Left lung (tissue), 10 donors: ENCODE results near the gene PPCDC. TPM values are rescaled to one million over a fixed set of nuclear protein-coding genes. Genes with fewer than 3 reads are reported as not detected.

Experiments used
- ATAC-seq: fragments of 200-7000 bp; cut with Tn5 transposase; one replicate; pipeline ENCODE4 v1.9.1; 2020; ENCODE audit warnings: moderate library complexity
- DNase-seq, 4 donors: peaks; one replicate each; pipeline ENCODE4 v3.0.0-alpha.2; 2013 to 2020
- H3K27ac ChIP-seq, 2 donors: fragments of 200-600 bp; sonication (generic) in 1 of 2; one replicate each; pipeline versions ENCODE4 v1.5.0 to v1.8.0; 2020 to 2021
- H3K27me3 ChIP-seq, 2 donors: fragments of 200-600 bp; sonication (generic) in 1 of 2; one replicate each; pipeline versions ENCODE4 v1.5.0 to v1.8.0; 2020 to 2021
- H3K36me3 ChIP-seq, 2 donors: fragments of 200-600 bp; sonication (generic) in 1 of 2; one replicate each; pipeline versions ENCODE4 v1.5.0 to v1.8.0; 2020 to 2021
- H3K4me1 ChIP-seq, 2 donors: fragments of 200-600 bp; one replicate each; pipeline ENCODE4 v1.8.0; 2021
- H3K4me3 ChIP-seq, 2 donors: fragments of 200-600 bp; sonication (generic) in 1 of 2; one replicate each; pipeline versions ENCODE4 v1.5.0 to v1.8.0; 2020 to 2021; ENCODE audit warnings: mild to moderate bottlenecking in 1 of 2
- H3K9me3 ChIP-seq, 2 donors: fragments of 200-600 bp; sonication (generic) in 1 of 2; one replicate each; pipeline versions ENCODE4 v1.5.0 to v1.8.0; 2020 to 2021
- intact Hi-C, 2 donors: fragments of 100-400 bp; cut with DNase I; formaldehyde crosslinking; loops; one replicate each; pipeline versions ENCODE4 v1.11.2 to v1.14.2; 2022
- polyA plus RNA-seq, 6 donors: library from polyadenylated mRNA; unstranded; fragments of 120-200 nt; gene quantifications; one replicate each; pipeline ENCODE4 v1.2.1, GENCODE V29; 2013; ENCODE audit not compliant: insufficient read length in 6 of 6
- total RNA-seq, 2 donors: library from RNA; stranded (reverse); fragmentation: NEBNext Ultra II Directional; extraction: Animal tissue kit (Norgen Biotek cat#: 25700); gene quantifications; one replicate each; pipeline ENCODE4 v1.2.1, GENCODE V29; 2021
- TF ChIP-seq, protein P1 (sequence below), 2 donors: fragments of 200-600 bp; sonication (generic) in 1 of 2; IDR thresholded peaks; one replicate each; pipeline versions ENCODE4 v1.5.0 to v1.8.0; 2021; ENCODE audit warnings: antibody characterized with exemption in 2 of 2
- donor health status: DM: no; HTN: yes; CAD: no.
- donor health status: DM: no; HTN: no; CAD: no.

PPCDC gene
- total and polyA plus RNA-seq, 8 donors = 9.4 to 19.0 (median 12.3) TPM

- intact Hi-C loops = no loop called here
- no peaks in the 10 kb centered on the region for H3K36me3 ChIP-seq
- no peak overlapping the region for H3K4me3 ChIP-seq
- H3K27me3 ChIP-seq = no peaks in the 10 kb centered on the region
- H3K9me3 ChIP-seq = no peaks in the 10 kb centered on the region
- TF ChIP-seq, protein P1, sequence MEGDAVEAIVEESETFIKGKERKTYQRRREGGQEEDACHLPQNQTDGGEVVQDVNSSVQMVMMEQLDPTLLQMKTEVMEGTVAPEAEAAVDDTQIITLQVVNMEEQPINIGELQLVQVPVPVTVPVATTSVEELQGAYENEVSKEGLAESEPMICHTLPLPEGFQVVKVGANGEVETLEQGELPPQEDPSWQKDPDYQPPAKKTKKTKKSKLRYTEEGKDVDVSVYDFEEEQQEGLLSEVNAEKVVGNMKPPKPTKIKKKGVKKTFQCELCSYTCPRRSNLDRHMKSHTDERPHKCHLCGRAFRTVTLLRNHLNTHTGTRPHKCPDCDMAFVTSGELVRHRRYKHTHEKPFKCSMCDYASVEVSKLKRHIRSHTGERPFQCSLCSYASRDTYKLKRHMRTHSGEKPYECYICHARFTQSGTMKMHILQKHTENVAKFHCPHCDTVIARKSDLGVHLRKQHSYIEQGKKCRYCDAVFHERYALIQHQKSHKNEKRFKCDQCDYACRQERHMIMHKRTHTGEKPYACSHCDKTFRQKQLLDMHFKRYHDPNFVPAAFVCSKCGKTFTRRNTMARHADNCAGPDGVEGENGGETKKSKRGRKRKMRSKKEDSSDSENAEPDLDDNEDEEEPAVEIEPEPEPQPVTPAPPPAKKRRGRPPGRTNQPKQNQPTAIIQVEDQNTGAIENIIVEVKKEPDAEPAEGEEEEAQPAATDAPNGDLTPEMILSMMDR (IDR thresholded peaks at IDR 0.05) = no peak
- DNase-seq (no peak), ATAC-seq (no peak)
- peaks cover 0 to 14% of the 10 kb centered on the region in 2 donors for H3K4me1 ChIP-seq
- no peak overlapping the region for H3K27ac ChIP-seq
These were observed 15.2 kb upstream of the PPCDC start for GRCh38 chr15:75008221-75008625.

GRCh38 chr15:75008629-75009326 is 14.6 kb upstream of the PPCDC start:
- Histone ChIP-seq H3K4me1 (peaks cover 0 to 14% of the 10 kb centered on the region in 2 donors), H3K9me3 (no peaks in the 10 kb centered on the region), H3K36me3 (no peaks in the 10 kb centered on the region), H3K27ac (no peak overlapping the region), H3K4me3 (no peak overlapping the region), H3K27me3 (no peaks in the 10 kb centered on the region)
- TF ChIP-seq, protein P1 (IDR thresholded peaks at IDR 0.05) = no peak
- no peak for ATAC-seq
- intact Hi-C loops = no loop called here
- no peak for DNase-seq

DNA sequence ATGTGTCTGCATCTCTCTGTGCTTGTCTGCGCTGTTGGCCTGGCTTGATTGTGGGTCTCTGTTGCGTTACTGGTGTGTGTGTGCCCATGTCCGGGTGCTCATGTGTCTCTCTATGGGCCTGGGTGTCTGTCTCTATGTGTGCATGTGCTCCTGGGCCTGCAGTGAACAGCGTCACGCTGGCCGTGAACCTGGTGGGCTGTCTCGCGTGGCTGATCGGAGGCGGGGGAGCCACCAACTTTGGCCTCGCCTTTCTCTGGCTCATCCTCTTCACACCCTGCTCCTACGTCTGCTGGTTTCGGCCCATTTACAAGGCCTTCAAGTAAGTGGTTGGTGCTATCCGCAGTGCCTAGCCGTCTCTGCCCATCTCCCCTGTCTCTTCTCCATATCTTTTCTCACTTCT is 7.0 kb upstream of the PPCDC start:
- intact Hi-C loops = no loop called here
- no peaks in the 10 kb centered on the region for H3K4me1 ChIP-seq
- no peak overlapping the region for H3K27ac ChIP-seq
- no peaks in the 10 kb centered on the region for H3K27me3 ChIP-seq
- ATAC-seq (no peak), DNase-seq (no peak)
- TF ChIP-seq, protein P1 (IDR thresholded peaks at IDR 0.05) = no peak
- no peaks in the 10 kb centered on the region for H3K9me3 ChIP-seq
- no peak overlapping the region for H3K4me3 ChIP-seq
- no peaks in the 10 kb centered on the region for H3K36me3 ChIP-seq

- DNase-seq (no peak), ATAC-seq (no peak)
- no peaks in the 10 kb centered on the region for H3K36me3 ChIP-seq
- peaks cover 5 to 12% of the 10 kb centered on the region in 2 donors for H3K4me1 ChIP-seq
- H3K4me3 ChIP-seq = no peak overlapping the region
- intact Hi-C loops = no loop called here
- H3K9me3 ChIP-seq = no peaks in the 10 kb centered on the region
- no peaks in the 10 kb centered on the region for H3K27me3 ChIP-seq
- no peak overlapping the region for H3K27ac ChIP-seq
- TF ChIP-seq, protein P1 (IDR thresholded peaks at IDR 0.05) = no peak
These were observed 3.5 kb upstream of the PPCDC start for GRCh38 chr15:75019916-75020315.

GRCh38 chr15:75021341-75021740 is 2.0 kb upstream of the PPCDC start:
- Histone ChIP-seq H3K4me3 (no peak overlapping the region), H3K27me3 (no peaks in the 10 kb centered on the region), H3K36me3 (no peaks in the 10 kb centered on the region), H3K4me1 (peaks cover 9 to 24% of the 10 kb centered on the region in 2 donors), H3K27ac (no peak overlapping the region), H3K9me3 (no peaks in the 10 kb centered on the region)
- no peak for ATAC-seq
- DNase-seq = no peak
- intact Hi-C loops = no loop called here
- TF ChIP-seq, protein P1 (IDR thresholded peaks at IDR 0.05) = no peak
